K562 (cell line): ENCODE data around the gene AP1M1.

Experiments used
- BRF1 ChIP-seq: IDR thresholded peaks from 3 replicates; pipeline ENCODE4 v1.6.1; 2011; ENCODE audit warnings: borderline replicate concordance, mild to moderate bottlenecking; ENCODE audit not compliant: insufficient read length; ENCODE audit errors: extremely low read depth
- ELF1 ChIP-seq: fragments of 200-800 bp; sonication (Bioruptor generic); IDR thresholded peaks from 2 replicates; pipeline ENCODE4 v1.6.1; 2016; ENCODE audit warnings: missing genetic modification characterization, missing compliant biosample characterization
- FOXA1 ChIP-seq: fragments of 450-650 bp; IDR thresholded peaks from 2 replicates; pipeline ENCODE4 v1.6.1; 2016; ENCODE audit warnings: mild to moderate bottlenecking, borderline replicate concordance
- RBM22 ChIP-seq: fragments of 200-400 bp; formaldehyde crosslinking; IDR thresholded peaks from 2 replicates; pipeline ENCODE4 v1.6.1; 2018; ENCODE audit warnings: low read length, low read depth; ENCODE audit not compliant: poor library complexity, severe bottlenecking
- SP1 ChIP-seq: sonication (generic); formaldehyde crosslinking; IDR thresholded peaks from 2 replicates; pipeline ENCODE4 v1.8.1; 2022; ENCODE audit warnings: mild to moderate bottlenecking, missing genetic modification reagents
- TEAD2 ChIP-seq: fragments of 450-650 bp; IDR thresholded peaks from 2 replicates; pipeline ENCODE4 v1.6.1; 2016; ENCODE audit warnings: missing genetic modification characterization, control low read depth, missing compliant biosample characterization
- ZNF274 ChIP-seq: IDR thresholded peaks from 2 replicates; pipeline ENCODE4 v1.6.1; 2011; ENCODE audit warnings: low read depth, mild to moderate bottlenecking, low read length, moderate library complexity, borderline replicate concordance
- TF ChIP-seq, protein P1 (sequence below): fragments of 250-450 bp; sonication (Bioruptor Pico); IDR thresholded peaks from 2 replicates; pipeline ENCODE4 v1.8.0; 2022; ENCODE audit warnings: moderate library complexity, mild to moderate bottlenecking, inconsistent platforms
- TF ChIP-seq, protein P2 (sequence below), 3 experiments: IDR thresholded peaks in 2 of 3; conservative IDR thresholded peaks in 1 of 3; 2 replicates each; pipeline ENCODE4 v1.5.1; 2011 to 2012; ENCODE audit warnings: low read length in 3 of 3, mild to moderate bottlenecking in 3 of 3, control low read depth in 2 of 3, improper control_type of control experiment in 1 of 3, inconsistent platforms in 1 of 3, low read depth in 1 of 3, mixed read lengths in 1 of 3, moderate library complexity in 1 of 3; ENCODE audit not compliant: insufficient read depth in 2 of 3

DNA sequence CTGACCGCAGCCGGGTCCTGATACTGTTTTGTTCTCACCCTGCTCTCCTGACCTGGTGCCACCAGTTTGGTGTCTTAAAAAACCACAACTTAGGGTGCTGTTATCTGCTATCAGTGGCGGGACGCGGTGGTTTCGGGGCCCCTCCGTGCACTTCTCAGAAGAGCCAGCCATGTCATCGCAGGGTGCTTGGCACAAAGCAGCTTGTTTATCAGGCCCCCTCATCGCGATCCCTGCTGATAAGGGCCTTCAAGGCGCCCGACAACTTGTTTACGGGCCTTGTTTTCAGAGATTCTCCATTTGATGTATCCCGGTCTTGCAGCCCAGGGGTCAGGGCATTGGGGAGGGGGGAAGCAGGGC is 68.9 kb downstream of the AP1M1 start:
- TF ChIP-seq SP1 (CRISPR knock-in tag) (no peak), ELF1 (tag) (no peak), BRF1 (no peak), RBM22 (no peak), FOXA1 (no peak), TEAD2 (no peak), ZNF274 (no peak)
- TF ChIP-seq, protein P1, sequence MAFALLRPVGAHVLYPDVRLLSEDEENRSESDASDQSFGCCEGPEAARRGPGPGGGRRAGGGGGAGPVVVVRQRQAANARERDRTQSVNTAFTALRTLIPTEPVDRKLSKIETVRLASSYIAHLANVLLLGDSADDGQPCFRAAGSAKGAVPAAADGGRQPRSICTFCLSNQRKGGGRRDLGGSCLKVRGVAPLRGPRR = no peak
- TF ChIP-seq, protein P2, sequence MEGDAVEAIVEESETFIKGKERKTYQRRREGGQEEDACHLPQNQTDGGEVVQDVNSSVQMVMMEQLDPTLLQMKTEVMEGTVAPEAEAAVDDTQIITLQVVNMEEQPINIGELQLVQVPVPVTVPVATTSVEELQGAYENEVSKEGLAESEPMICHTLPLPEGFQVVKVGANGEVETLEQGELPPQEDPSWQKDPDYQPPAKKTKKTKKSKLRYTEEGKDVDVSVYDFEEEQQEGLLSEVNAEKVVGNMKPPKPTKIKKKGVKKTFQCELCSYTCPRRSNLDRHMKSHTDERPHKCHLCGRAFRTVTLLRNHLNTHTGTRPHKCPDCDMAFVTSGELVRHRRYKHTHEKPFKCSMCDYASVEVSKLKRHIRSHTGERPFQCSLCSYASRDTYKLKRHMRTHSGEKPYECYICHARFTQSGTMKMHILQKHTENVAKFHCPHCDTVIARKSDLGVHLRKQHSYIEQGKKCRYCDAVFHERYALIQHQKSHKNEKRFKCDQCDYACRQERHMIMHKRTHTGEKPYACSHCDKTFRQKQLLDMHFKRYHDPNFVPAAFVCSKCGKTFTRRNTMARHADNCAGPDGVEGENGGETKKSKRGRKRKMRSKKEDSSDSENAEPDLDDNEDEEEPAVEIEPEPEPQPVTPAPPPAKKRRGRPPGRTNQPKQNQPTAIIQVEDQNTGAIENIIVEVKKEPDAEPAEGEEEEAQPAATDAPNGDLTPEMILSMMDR (IDR thresholded peaks at IDR 0.05 in 2 of 3, conservative IDR thresholded peaks at IDR 0.05 in 1 of 3; ENCODE audit: insufficient read depth in 2 of 3, low read depth in 1 of 3, low read length in 3 of 3) = no peak
